Stimulated activated naive B cell treated with anti-CD40 and anti-IgM and Interleukin-4, amounts not matched to agents 10 μg/mL and 1 μg/mL and 100 μg/mL, for 72 hours (primary cell): ENCODE data around the gene SCGB1D2.

Experiments
- ATAC-seq, 2 donors: fragments of 150-1000 bp; cut with Tn5 transposase; replicated peaks; 2 replicates each; pipeline ENCODE4 v1.10.0; 2021; ENCODE audit warnings: moderate library complexity in 1 of 2
- DNase-seq: peaks from one replicate; pipeline ENCODE4 v3.0.0; 2021
- H3K27ac Mint-ChIP-seq: one replicate; pipeline ENCODE4 v1.8.0; 2022; ENCODE audit warnings: mild to moderate bottlenecking, mixed read lengths
- H3K27me3 Mint-ChIP-seq, 2 donors: one replicate each; pipeline ENCODE4 v1.8.0; 2022; ENCODE audit warnings: mixed read lengths in 2 of 2
- H3K36me3 Mint-ChIP-seq, 2 donors: one replicate each; pipeline ENCODE4 v1.8.0; 2022; ENCODE audit warnings: mixed read lengths in 2 of 2, mild to moderate bottlenecking in 1 of 2
- H3K4me1 Mint-ChIP-seq, 2 donors: one replicate each; pipeline ENCODE4 v1.8.0; 2022; ENCODE audit warnings: mixed read lengths in 2 of 2, mild to moderate bottlenecking in 1 of 2
- H3K4me3 Mint-ChIP-seq, 2 donors: one replicate each; pipeline ENCODE4 v1.8.0; 2022; ENCODE audit warnings: mild to moderate bottlenecking in 2 of 2, mixed read lengths in 2 of 2, moderate library complexity in 1 of 2
- H3K9me3 Mint-ChIP-seq, 2 donors: one replicate each; pipeline ENCODE4 v1.8.0; 2022; ENCODE audit warnings: mixed read lengths in 2 of 2, mild to moderate bottlenecking in 1 of 2

The SCGB1D2 gene

GRCh38 chr11:62273284-62273683 lies 31.2 kb downstream of the SCGB1D2 start:
- ATAC-seq (no peak), DNase-seq (no peak)
- H3K4me1 Mint-ChIP-seq, result no peaks in the 10 kb centered on the region
- H3K27ac Mint-ChIP-seq, result no peak overlapping the region
- H3K9me3 Mint-ChIP-seq, result no peaks in the 10 kb centered on the region
- H3K4me3 Mint-ChIP-seq, result no peak overlapping the region
- peaks cover 15 to 31% of the 10 kb centered on the region in 2 donors for H3K27me3 Mint-ChIP-seq
- H3K36me3 Mint-ChIP-seq, result no peaks in the 10 kb centered on the region

- Mint-ChIP-seq H3K36me3 (no peaks in the 10 kb centered on the region), H3K27ac (no peak overlapping the region), H3K27me3 (peaks cover 10 to 25% of the 10 kb centered on the region in 2 donors), H3K9me3 (no peaks in the 10 kb centered on the region), H3K4me1 (no peaks in the 10 kb centered on the region), H3K4me3 (no peak overlapping the region)
- ATAC-seq, result no peak
- no peak for DNase-seq
Measured at GRCh38 chr11:62273789-62274275, 31.8 kb downstream of the SCGB1D2 start.

- Mint-ChIP-seq H3K4me3 (no peak overlapping the region), H3K36me3 (no peaks in the 10 kb centered on the region), H3K4me1 (no peaks in the 10 kb centered on the region), H3K27me3 (peaks cover 5 to 14% of the 10 kb centered on the region in 2 donors), H3K9me3 (no peaks in the 10 kb centered on the region), H3K27ac (no peak overlapping the region)
- ATAC-seq (no peak), DNase-seq (no peak)
Measured at GRCh38 chr11:62280452-62280851, 38.4 kb downstream of the SCGB1D2 start.
